Hematopoietic multipotent progenitor cell treated with erythropoietin and hydrocortisone succinate and interleukin-3 and kit ligand, for 6 days (in vitro differentiated cells): ENCODE results near the gene CNNM3.

Experiments
- DNase-seq: peaks from one replicate; pipeline ENCODE4 v3.0.0-alpha.2; 2015

Gene CNNM3

DNA sequence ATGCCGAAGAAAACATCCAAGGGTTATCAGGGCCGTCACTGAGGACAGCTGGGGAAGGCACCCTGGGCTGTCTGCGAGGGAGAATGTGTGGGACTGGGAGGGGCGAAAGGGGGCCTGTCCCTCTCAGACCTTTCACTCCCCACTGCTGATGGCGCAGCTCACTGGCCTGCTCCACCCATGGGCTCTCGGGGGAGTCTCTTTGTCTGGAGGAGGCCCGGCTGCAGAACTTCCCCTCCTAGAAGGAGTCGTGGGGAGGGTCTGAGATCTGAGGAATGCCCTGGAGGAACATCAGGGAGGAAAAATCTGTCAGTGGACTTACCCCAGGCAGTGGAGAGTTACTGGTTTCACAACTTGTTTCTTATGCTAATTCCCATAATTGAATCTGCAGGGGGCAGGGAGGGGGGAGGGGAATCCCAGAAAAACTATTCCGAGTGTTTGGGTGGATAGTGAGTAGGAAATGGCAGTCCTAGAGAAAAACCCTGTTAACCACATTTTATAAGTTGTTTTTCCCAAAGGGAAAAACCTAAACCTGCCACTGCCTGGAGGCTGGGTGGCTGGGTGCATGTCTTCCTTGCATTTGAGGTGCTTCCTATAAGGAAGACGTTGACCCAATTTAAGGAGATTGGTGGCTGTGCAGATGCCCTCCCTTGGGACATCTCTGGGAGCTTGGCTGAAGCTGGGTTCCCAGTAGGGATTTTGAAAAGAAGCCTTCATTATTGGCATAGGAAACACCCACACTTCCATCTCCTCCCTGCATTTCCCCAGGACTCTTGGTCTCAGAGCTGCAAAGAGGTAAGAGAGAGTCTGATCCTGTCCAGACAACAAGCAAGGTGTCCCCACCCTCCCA lies 65.5 kb downstream of the CNNM3 start:
- no peak for DNase-seq

DNA sequence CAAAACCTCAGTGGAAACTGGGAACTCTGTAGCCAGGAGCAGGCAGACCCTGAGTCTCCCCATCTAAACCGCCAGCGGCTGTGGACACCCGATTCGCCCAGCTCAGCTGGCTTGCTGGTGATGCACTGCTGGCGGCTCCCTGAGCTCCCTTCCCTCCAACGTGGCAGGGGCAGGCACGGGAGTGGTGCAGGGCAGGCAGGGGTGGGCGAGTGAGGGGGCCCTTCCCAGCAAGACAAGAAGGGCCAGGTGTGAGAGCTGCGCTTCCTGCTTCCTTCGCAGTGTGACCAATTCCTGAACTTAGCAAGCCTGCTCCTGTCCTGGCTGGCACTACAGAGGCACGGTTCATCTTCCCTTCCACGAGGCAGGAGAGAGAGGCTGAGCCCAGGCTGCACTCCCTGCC lies 66.2 kb downstream of the CNNM3 start:
- DNase-seq, result no peak

DNA sequence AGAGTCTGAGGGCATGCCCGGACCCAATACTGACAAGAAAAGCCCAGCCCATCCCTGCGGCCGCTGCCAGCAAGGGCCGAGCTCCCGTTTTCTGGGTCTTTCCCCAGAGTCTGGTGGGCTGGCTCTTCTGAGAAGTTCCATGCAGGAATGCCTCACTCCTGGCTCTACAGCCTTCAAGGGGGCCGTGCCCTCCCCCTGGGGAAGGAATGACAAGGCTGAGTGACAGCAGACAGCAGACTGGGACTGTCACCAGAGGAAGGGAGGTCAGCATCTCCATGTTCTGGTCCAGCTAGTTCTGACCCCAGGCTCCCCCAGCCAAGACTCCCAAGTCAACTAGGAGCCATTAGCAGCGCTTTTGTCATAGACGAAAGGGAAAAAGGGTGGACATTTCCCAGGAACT lies 66.8 kb downstream of the CNNM3 start:
- DNase-seq, result no peak

GRCh38 chr2:96883306-96883705 lies 67.2 kb downstream of the CNNM3 start:
- no peak for DNase-seq
